Karpas-422 (cell line): ENCODE data around the gene WNK2. TPM values are rescaled to one million over a fixed set of nuclear protein-coding genes. Genes with fewer than 3 reads are reported as not detected.

Source experiments
- DNase-seq: peaks from one replicate; pipeline ENCODE4 v3.0.0-alpha.2; 2015
- H2AFZ ChIP-seq: fragments of 200-600 bp; sonication (generic); 2 replicates; pipeline ENCODE4 v1.6.1; 2014; ENCODE audit warnings: antibody characterized with exemption, low read length, mixed read lengths
- H3K27ac ChIP-seq: fragments of 200-600 bp; sonication (generic); 2 replicates; pipeline ENCODE4 v1.5.1; 2014; ENCODE audit warnings: mild to moderate bottlenecking, low read length, moderate library complexity
- H3K27me3 ChIP-seq: fragments of 200-600 bp; sonication (generic); 2 replicates; pipeline ENCODE4 v1.6.1; 2014; ENCODE audit warnings: low read length, mixed read lengths
- H3K36me3 ChIP-seq: fragments of 200-600 bp; sonication (generic); 2 replicates; pipeline ENCODE4 v1.6.1; 2014; ENCODE audit warnings: low read length, mixed read lengths; ENCODE audit not compliant: insufficient read depth
- H3K4me1 ChIP-seq: fragments of 200-600 bp; sonication (generic); 2 replicates; pipeline ENCODE4 v1.6.1; 2014; ENCODE audit warnings: mild to moderate bottlenecking, low read length, mixed read lengths
- H3K4me2 ChIP-seq: fragments of 200-600 bp; sonication (generic); 2 replicates; pipeline ENCODE4 v1.6.1; 2014; ENCODE audit warnings: low read length, low read depth, mild to moderate bottlenecking; ENCODE audit not compliant: poor library complexity, severe bottlenecking
- H3K4me3 ChIP-seq: fragments of 200-600 bp; sonication (generic); 2 replicates; pipeline ENCODE4 v1.5.1; 2014; ENCODE audit warnings: mild to moderate bottlenecking, antibody characterized with exemption, low read length, mixed read lengths
- H3K79me2 ChIP-seq: fragments of 200-600 bp; sonication (generic); 2 replicates; pipeline ENCODE4 v1.6.1; 2014; ENCODE audit warnings: mild to moderate bottlenecking, low read length, mixed read lengths
- H3K9ac ChIP-seq: fragments of 200-600 bp; sonication (generic); 2 replicates; pipeline ENCODE4 v1.6.0; 2014; ENCODE audit warnings: low read length
- H3K9me2 ChIP-seq: fragments of 200-600 bp; sonication (generic), shearing (Covaris generic); replicated peaks from 2 replicates; pipeline ENCODE4 v1.6.0; 2014; ENCODE audit warnings: mild to moderate bottlenecking, low read length, moderate library complexity; ENCODE audit not compliant: insufficient read depth
- H3K9me3 ChIP-seq: fragments of 300-700, 200-600 bp; sonication (generic); 2 replicates; pipeline ENCODE4 v1.6.1; 2014; ENCODE audit warnings: low read length, mixed read lengths
- H4K20me1 ChIP-seq: fragments of 200-600 bp; sonication (generic); 2 replicates; pipeline ENCODE4 v1.6.1; 2014; ENCODE audit warnings: mild to moderate bottlenecking, antibody characterized with exemption, low read length, low read depth; ENCODE audit not compliant: insufficient read depth
- total RNA-seq: library from RNA; depleted of rRNA; stranded (reverse); fragments of >200 nt; shearing (Covaris generic); gene quantifications from 2 replicates; pipeline ENCODE4 v1.2.3, GENCODE V29; 2014; ENCODE audit warnings: low replicate concordance

The WNK2 gene
- total RNA-seq, 1 experiment from 2014 or later, result not detected

GRCh38 chr9:93226819-93227218 is 42.9 kb downstream of the WNK2 start:
- no peaks in the 10 kb centered on the region for H3K27me3 ChIP-seq
- no peak overlapping the region for H3K4me2 ChIP-seq
- peaks cover 15% of the 10 kb centered on the region for H3K4me1 ChIP-seq
- no peaks in the 10 kb centered on the region for H4K20me1 ChIP-seq
- no peaks in the 10 kb centered on the region for H3K36me3 ChIP-seq
- no peaks in the 10 kb centered on the region for H3K79me2 ChIP-seq
- no peak overlapping the region for H3K9ac ChIP-seq
- H3K27ac ChIP-seq, result no peak overlapping the region
- no peak overlapping the region for H2AFZ ChIP-seq
- no peaks in the 10 kb centered on the region for H3K9me3 ChIP-seq
- no peak for DNase-seq
- no peaks in the 10 kb centered on the region for H3K9me2 ChIP-seq
- H3K4me3 ChIP-seq, result no peak overlapping the region

- Histone ChIP-seq H3K4me3 (no peak overlapping the region), H3K36me3 (no peaks in the 10 kb centered on the region), H3K4me1 (peaks cover 15% of the 10 kb centered on the region), H3K27me3 (no peaks in the 10 kb centered on the region), H3K79me2 (no peaks in the 10 kb centered on the region), H3K27ac (no peak overlapping the region), H3K9ac (no peak overlapping the region), H3K9me3 (no peaks in the 10 kb centered on the region), H2AFZ (no peak overlapping the region), H4K20me1 (no peaks in the 10 kb centered on the region), H3K4me2 (no peak overlapping the region), H3K9me2 (no peaks in the 10 kb centered on the region)
- DNase-seq, result no peak
Observed at GRCh38 chr9:93228030-93228429, 44.1 kb downstream of the WNK2 start.

- no peak overlapping the region for H2AFZ ChIP-seq
- H3K27me3 ChIP-seq, result no peaks in the 10 kb centered on the region
- no peak overlapping the region for H3K9ac ChIP-seq
- H3K27ac ChIP-seq, result no peak overlapping the region
- H3K79me2 ChIP-seq, result no peaks in the 10 kb centered on the region
- H3K9me3 ChIP-seq, result no peaks in the 10 kb centered on the region
- H3K36me3 ChIP-seq, result no peaks in the 10 kb centered on the region
- peaks cover 14% of the 10 kb centered on the region for H3K4me1 ChIP-seq
- H3K4me2 ChIP-seq, result no peak overlapping the region
- no peak for DNase-seq
- no peaks in the 10 kb centered on the region for H3K9me2 ChIP-seq
- H4K20me1 ChIP-seq, result no peaks in the 10 kb centered on the region
- no peak overlapping the region for H3K4me3 ChIP-seq
Observed at GRCh38 chr9:93228453-93228852, 44.5 kb downstream of the WNK2 start.

- Histone ChIP-seq H2AFZ (no peak overlapping the region), H3K27me3 (no peaks in the 10 kb centered on the region), H3K4me2 (no peak overlapping the region), H3K9me2 (no peaks in the 10 kb centered on the region), H3K36me3 (no peaks in the 10 kb centered on the region), H4K20me1 (no peaks in the 10 kb centered on the region), H3K79me2 (no peaks in the 10 kb centered on the region), H3K27ac (no peak overlapping the region), H3K9me3 (no peaks in the 10 kb centered on the region), H3K4me1 (peaks cover 16% of the 10 kb centered on the region), H3K4me3 (no peak overlapping the region), H3K9ac (no peak overlapping the region)
- DNase-seq, result no peak
Observed at GRCh38 chr9:93229636-93230035, 45.7 kb downstream of the WNK2 start.

GRCh38 chr9:93230185-93230584 is 46.2 kb downstream of the WNK2 start:
- Histone ChIP-seq H4K20me1 (no peaks in the 10 kb centered on the region), H3K9me3 (no peaks in the 10 kb centered on the region), H2AFZ (no peak overlapping the region), H3K27me3 (no peaks in the 10 kb centered on the region), H3K36me3 (no peaks in the 10 kb centered on the region), H3K4me2 (no peak overlapping the region), H3K9me2 (no peaks in the 10 kb centered on the region), H3K4me1 (peaks cover 13% of the 10 kb centered on the region), H3K4me3 (no peak overlapping the region), H3K27ac (no peak overlapping the region), H3K79me2 (no peaks in the 10 kb centered on the region), H3K9ac (no peak overlapping the region)
- DNase-seq, result no peak

- H4K20me1 ChIP-seq, result no peaks in the 10 kb centered on the region
- H3K27ac ChIP-seq, result no peak overlapping the region
- no peak overlapping the region for H3K4me3 ChIP-seq
Observed at GRCh38 chr9:93230601-93231000, 46.7 kb downstream of the WNK2 start.

GRCh38 chr9:93231121-93231694 is 47.3 kb downstream of the WNK2 start:
- Histone ChIP-seq H3K9ac (no peak overlapping the region), H3K4me2 (no peak overlapping the region), H2AFZ (no peak overlapping the region), H3K27me3 (no peaks in the 10 kb centered on the region), H3K4me1 (peaks cover 9% of the 10 kb centered on the region), H3K79me2 (no peaks in the 10 kb centered on the region), H3K27ac (no peak overlapping the region), H3K9me2 (no peaks in the 10 kb centered on the region), H3K36me3 (no peaks in the 10 kb centered on the region), H4K20me1 (no peaks in the 10 kb centered on the region), H3K4me3 (no peak overlapping the region), H3K9me3 (no peaks in the 10 kb centered on the region)
- no peak for DNase-seq

More at GRCh38 chr9:93230601-93231000, 46.7 kb downstream of the WNK2 start:
- no peak for DNase-seq
- Histone ChIP-seq H3K79me2 (no peaks in the 10 kb centered on the region), H2AFZ (no peak overlapping the region), H3K9me3 (no peaks in the 10 kb centered on the region), H3K27me3 (no peaks in the 10 kb centered on the region), H3K36me3 (no peaks in the 10 kb centered on the region), H3K9me2 (no peaks in the 10 kb centered on the region), H3K4me2 (no peak overlapping the region), H3K4me1 (peaks cover 11% of the 10 kb centered on the region), H3K9ac (no peak overlapping the region)

- Histone ChIP-seq H3K4me1 (peaks cover 9% of the 10 kb centered on the region), H3K9me2 (no peaks in the 10 kb centered on the region), H3K27me3 (no peaks in the 10 kb centered on the region), H3K36me3 (no peaks in the 10 kb centered on the region), H2AFZ (no peak overlapping the region), H3K4me3 (no peak overlapping the region), H3K4me2 (no peak overlapping the region), H3K9ac (no peak overlapping the region), H3K79me2 (no peaks in the 10 kb centered on the region), H3K27ac (no peak overlapping the region), H4K20me1 (no peaks in the 10 kb centered on the region), H3K9me3 (no peaks in the 10 kb centered on the region)
- no peak for DNase-seq
Observed at GRCh38 chr9:93231716-93232115, 47.8 kb downstream of the WNK2 start.
